ENCODE data around the gene PPP1R14C.
A peak's percentile ranks its signal among the peaks of the same experiment; 100 is the strongest.
"Not testable (repeated sequence)": the region's sequence is repeated elsewhere in the genome, so short reads cannot be mapped to it uniquely, and the experiment has no call there.

Gene PPP1R14C

GRCh38 chr6:150124235-150124634 is 18.6 kb upstream of the PPP1R14C start:
- Mint-ChIP-seq H3K9me3 (no peaks in the 10 kb centered on the region), H3K27me3 (ENCODE audit: low read depth) (peaks cover 28% of the 10 kb centered on the region), H3K36me3 (ENCODE audit: low read depth) (no peaks in the 10 kb centered on the region), H3K4me3 (no peak overlapping the region), H3K4me1 (ENCODE audit: low read depth) (peaks cover 8% of the 10 kb centered on the region), H3K27ac (no peak overlapping the region)
- DNase-seq (ENCODE audit: low spot score): no peak

- peaks cover 4% of the 10 kb centered on the region for H3K4me1 Mint-ChIP-seq (ENCODE audit: low read depth)
- no peaks in the 10 kb centered on the region for H3K36me3 Mint-ChIP-seq (ENCODE audit: low read depth)
- H3K4me3 Mint-ChIP-seq: no peak overlapping the region
- no peak for DNase-seq (ENCODE audit: low spot score)
- no peak overlapping the region for H3K27ac Mint-ChIP-seq
- no peaks in the 10 kb centered on the region for H3K9me3 Mint-ChIP-seq
- peaks cover 19% of the 10 kb centered on the region for H3K27me3 Mint-ChIP-seq (ENCODE audit: low read depth)
These were observed 16.1 kb upstream of the PPP1R14C start for GRCh38 chr6:150126641-150127291.

- H3K27me3 Mint-ChIP-seq (ENCODE audit: low read depth): peaks cover 13% of the 10 kb centered on the region
- no peak overlapping the region for H3K4me3 Mint-ChIP-seq
- H3K4me1 Mint-ChIP-seq (ENCODE audit: low read depth): peaks cover 4% of the 10 kb centered on the region
- no peak for DNase-seq (ENCODE audit: low spot score)
- H3K36me3 Mint-ChIP-seq (ENCODE audit: low read depth): no peaks in the 10 kb centered on the region
- H3K9me3 Mint-ChIP-seq: no peaks in the 10 kb centered on the region
- no peak overlapping the region for H3K27ac Mint-ChIP-seq
These were observed 14.4 kb upstream of the PPP1R14C start for GRCh38 chr6:150128425-150128824.

GRCh38 chr6:150129616-150130505 is 13.0 kb upstream of the PPP1R14C start:
- no peak for DNase-seq (ENCODE audit: low spot score)
- Mint-ChIP-seq H3K27ac (no peak overlapping the region), H3K4me1 (ENCODE audit: low read depth) (no peaks in the 10 kb centered on the region), H3K9me3 (no peaks in the 10 kb centered on the region), H3K36me3 (ENCODE audit: low read depth) (no peaks in the 10 kb centered on the region), H3K4me3 (no peak overlapping the region), H3K27me3 (ENCODE audit: low read depth) (peaks cover 9% of the 10 kb centered on the region)

GRCh38 chr6:150133686-150134085 is 9.2 kb upstream of the PPP1R14C start:
- H3K36me3 Mint-ChIP-seq (ENCODE audit: low read depth): no peaks in the 10 kb centered on the region
- no peak overlapping the region for H3K4me3 Mint-ChIP-seq
- H3K9me3 Mint-ChIP-seq: peaks cover 6% of the 10 kb centered on the region

GRCh38 chr6:150134280-150134920 is 8.4 kb upstream of the PPP1R14C start:
- Mint-ChIP-seq H3K36me3 (ENCODE audit: low read depth) (no peaks in the 10 kb centered on the region), H3K4me3 (no peak overlapping the region), H3K27ac (no peak overlapping the region), H3K27me3 (ENCODE audit: low read depth) (peaks cover 25% of the 10 kb centered on the region), H3K4me1 (ENCODE audit: low read depth) (no peaks in the 10 kb centered on the region), H3K9me3 (peaks cover 6% of the 10 kb centered on the region)
- no peak for DNase-seq (ENCODE audit: low spot score)

More at GRCh38 chr6:150133686-150134085, 9.2 kb upstream of the PPP1R14C start:
- Mint-ChIP-seq H3K27ac (no peak overlapping the region), H3K4me1 (ENCODE audit: low read depth) (no peaks in the 10 kb centered on the region), H3K27me3 (ENCODE audit: low read depth) (peaks cover 21% of the 10 kb centered on the region)
- DNase-seq (ENCODE audit: low spot score): no peak

- not testable (repeated sequence) for H3K27ac Mint-ChIP-seq; H3K9me3 Mint-ChIP-seq; H3K4me3 Mint-ChIP-seq; H3K4me1 Mint-ChIP-seq (ENCODE audit: low read depth); H3K36me3 Mint-ChIP-seq (ENCODE audit: low read depth); DNase-seq (ENCODE audit: low spot score)
- peaks cover 48% of the 10 kb centered on the region for H3K27me3 Mint-ChIP-seq (ENCODE audit: low read depth)
These were observed 5.1 kb upstream of the PPP1R14C start for GRCh38 chr6:150137711-150138110.

- no peak for DNase-seq (ENCODE audit: low spot score)
- Mint-ChIP-seq H3K9me3 (peaks cover 6% of the 10 kb centered on the region), H3K27ac (no peak overlapping the region), H3K4me3 (no peak overlapping the region), H3K36me3 (ENCODE audit: low read depth) (no peaks in the 10 kb centered on the region), H3K27me3 (ENCODE audit: low read depth) (peaks cover 46% of the 10 kb centered on the region), H3K4me1 (ENCODE audit: low read depth) (peaks cover 5% of the 10 kb centered on the region)
These were observed 4.2 kb upstream of the PPP1R14C start for GRCh38 chr6:150138638-150139037.

GRCh38 chr6:150139533-150139932 is 3.3 kb upstream of the PPP1R14C start:
- peaks cover 6% of the 10 kb centered on the region for H3K9me3 Mint-ChIP-seq
- H3K27me3 Mint-ChIP-seq (ENCODE audit: low read depth): peaks cover 54% of the 10 kb centered on the region
- H3K36me3 Mint-ChIP-seq (ENCODE audit: low read depth): no peaks in the 10 kb centered on the region
- no peak for DNase-seq (ENCODE audit: low spot score)
- no peak overlapping the region for H3K27ac Mint-ChIP-seq
- H3K4me3 Mint-ChIP-seq: no peak overlapping the region
- peaks cover 5% of the 10 kb centered on the region for H3K4me1 Mint-ChIP-seq (ENCODE audit: low read depth)

GRCh38 chr6:150140236-150140969 is 2.4 kb upstream of the PPP1R14C start:
- Mint-ChIP-seq H3K27me3 (ENCODE audit: low read depth) (peaks cover 60% of the 10 kb centered on the region), H3K36me3 (ENCODE audit: low read depth) (no peaks in the 10 kb centered on the region), H3K9me3 (peaks cover 6% of the 10 kb centered on the region), H3K27ac (no peak overlapping the region), H3K4me1 (ENCODE audit: low read depth) (peaks cover 5% of the 10 kb centered on the region), H3K4me3 (no peak overlapping the region)
- no peak for DNase-seq (ENCODE audit: low spot score)

- Mint-ChIP-seq H3K4me1 (ENCODE audit: low read depth) (peaks cover 8% of the 10 kb centered on the region), H3K36me3 (ENCODE audit: low read depth) (no peaks in the 10 kb centered on the region), H3K9me3 (peaks cover 6% of the 10 kb centered on the region), H3K27me3 (ENCODE audit: low read depth) (peaks cover 75% of the 10 kb centered on the region), H3K4me3 (peak overlapping the region; percentile 63), H3K27ac (no peak overlapping the region)
- DNase-seq (ENCODE audit: low spot score): no peak
These were observed 661 bp upstream of the PPP1R14C start for GRCh38 chr6:150142097-150142669.

GRCh38 chr6:150143516-150144293 is 861 bp downstream of the PPP1R14C start:
- Mint-ChIP-seq H3K4me1 (ENCODE audit: low read depth) (peaks cover 8% of the 10 kb centered on the region), H3K27ac (no peak overlapping the region), H3K36me3 (ENCODE audit: low read depth) (no peaks in the 10 kb centered on the region), H3K27me3 (ENCODE audit: low read depth) (peaks cover 69% of the 10 kb centered on the region), H3K9me3 (no peaks in the 10 kb centered on the region), H3K4me3 (peak overlapping the region; percentile 58)
- no peak for DNase-seq (ENCODE audit: low spot score)

Data from T-helper 2 cell treated with Interferon-gamma antibody and Interleukin-4, amounts not matched to agents 5 μg/mL and 100 μg/mL, for 36 hours (primary cell).